NCI-H2196 (cell line): Measurements from ENCODE around the gene MZF1.

Source experiments
- DNase-seq: peaks from one replicate; lab custom pipeline; 2025; ENCODE audit not compliant: unreplicated experiment; lab: John Stamatoyannopoulos, UW

The MZF1 gene

GRCh38 chr19:58515259-58515658, 57.9 kb downstream of the MZF1 start:
- no peak for DNase-seq

DNA sequence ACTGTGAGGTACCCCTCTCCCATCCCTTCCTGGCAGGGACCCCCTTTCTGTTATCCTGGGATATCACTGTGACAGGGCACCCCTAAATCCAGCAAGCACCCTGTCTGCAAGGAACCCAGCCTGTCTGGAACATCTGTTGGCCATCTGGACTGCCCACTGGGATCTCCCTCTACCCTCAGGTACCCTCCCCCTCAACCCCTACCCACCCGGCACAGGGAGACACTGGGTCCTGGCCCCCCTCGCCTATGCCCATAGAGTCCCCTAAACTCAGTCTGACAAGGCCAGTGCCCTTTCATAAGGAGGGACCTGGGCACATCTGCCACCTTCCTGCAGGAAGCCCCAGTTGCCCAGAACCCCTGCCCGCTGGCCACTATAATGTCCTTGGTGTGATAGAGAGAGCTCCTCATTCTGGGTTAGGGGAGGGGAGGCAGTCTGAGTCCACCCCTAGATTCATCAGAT, 58.5 kb downstream of the MZF1 start:
- DNase-seq: no peak

- peak; percentile 98 for DNase-seq
These were observed 59.2 kb downstream of the MZF1 start for GRCh38 chr19:58513694-58514563.

- DNase-seq: no peak
These were observed 59.9 kb downstream of the MZF1 start for GRCh38 chr19:58513213-58513693.
